HG03103 (cell line): ENCODE results near the gene FAM237B.
"Not testable (repeated sequence)": the region's sequence is repeated elsewhere in the genome, so short reads cannot be mapped to it uniquely, and the experiment has no call there.

Source experiments
- ATAC-seq: cut with Tn5 transposase; IDR thresholded peaks from one replicate; pipeline ENCODE4 v1.9.1; 2021; ENCODE audit warnings: low read depth; ENCODE audit not compliant: unreplicated experiment

Gene FAM237B

GRCh38 chr7:90320801-90321494, at the start of gene FAM237B:
Gene FAM237B, minus strand, starts transcription at chr7:90321304. Its CDS starts 1,556 bp downstream, at chr7:90319748.
- no peak for ATAC-seq

GRCh38 chr7:90351987-90352386, 30.9 kb upstream of the FAM237B start:
- ATAC-seq, result no peak

GRCh38 chr7:90350032-90350431, 28.9 kb upstream of the FAM237B start:
- not testable (repeated sequence) for ATAC-seq

GRCh38 chr7:90349305-90349704, 28.2 kb upstream of the FAM237B start:
- no peak for ATAC-seq

GRCh38 chr7:90347759-90348158, 26.7 kb upstream of the FAM237B start:
- no peak for ATAC-seq

- ATAC-seq, result peak; percentile 94
Observed at GRCh38 chr7:90346336-90347125, 25.4 kb upstream of the FAM237B start, which contains the start of gene GTPBP10. Gene GTPBP10, plus strand, starts transcription at chr7:90346716. Its CDS starts 26 bp downstream, at chr7:90346742.

- peak; percentile 7 for ATAC-seq
Observed at GRCh38 chr7:90345595-90346335, 24.7 kb upstream of the FAM237B start.

GRCh38 chr7:90345016-90345415, 23.9 kb upstream of the FAM237B start:
- ATAC-seq, result no peak

- no peak for ATAC-seq
Observed at GRCh38 chr7:90337106-90337505, 16.0 kb upstream of the FAM237B start.

GRCh38 chr7:90334926-90335325, 13.8 kb upstream of the FAM237B start:
- not testable (repeated sequence) for ATAC-seq

- ATAC-seq, result no peak
Observed at GRCh38 chr7:90334193-90334843, 13.2 kb upstream of the FAM237B start.

- ATAC-seq, result no peak
Observed at GRCh38 chr7:90326500-90326899, 5.4 kb upstream of the FAM237B start.

- ATAC-seq, result no peak
Observed at GRCh38 chr7:90322837-90323236, 1.7 kb upstream of the FAM237B start.

GRCh38 chr7:90320418-90320800, 695 bp downstream of the FAM237B start:
- no peak for ATAC-seq

GRCh38 chr7:90320014-90320413, 1.1 kb downstream of the FAM237B start:
- ATAC-seq, result no peak

GRCh38 chr7:90313907-90314306, 7.2 kb downstream of the FAM237B start:
- ATAC-seq, result no peak

- peak; percentile 56 for ATAC-seq
Observed at GRCh38 chr7:90312745-90313144, 8.4 kb downstream of the FAM237B start.

- no peak for ATAC-seq
Observed at GRCh38 chr7:90311175-90311574, 9.9 kb downstream of the FAM237B start.

- no peak for ATAC-seq
Observed at GRCh38 chr7:90309872-90310271, 11.2 kb downstream of the FAM237B start.

- ATAC-seq, result no peak
Observed at GRCh38 chr7:90303241-90303640, 17.9 kb downstream of the FAM237B start.
